GM21526 (cell line): ENCODE data around the gene CD3G.
"Not testable (repeated sequence)": the region's sequence is repeated elsewhere in the genome, so short reads cannot be mapped to it uniquely, and the experiment has no call there.

Experiments
- ATAC-seq: cut with Tn5 transposase; IDR thresholded peaks from one replicate; pipeline ENCODE4 v1.9.1; 2021; ENCODE audit warnings: moderate library complexity; ENCODE audit not compliant: unreplicated experiment, low FRiP score

CD3G gene

GRCh38 chr11:118374729-118375128, 30.6 kb downstream of the CD3G start:
- ATAC-seq, result no peak

GRCh38 chr11:118375978-118376377, 31.8 kb downstream of the CD3G start:
- no peak for ATAC-seq

- ATAC-seq, result no peak
These were observed 35.4 kb downstream of the CD3G start for GRCh38 chr11:118379497-118379896.

GRCh38 chr11:118380571-118380970, 36.4 kb downstream of the CD3G start:
- ATAC-seq, result no peak

- no peak for ATAC-seq
These were observed 38.8 kb downstream of the CD3G start for GRCh38 chr11:118382954-118383353.

GRCh38 chr11:118383657-118384056, 39.5 kb downstream of the CD3G start:
- no peak for ATAC-seq

GRCh38 chr11:118396097-118396501, 52.0 kb downstream of the CD3G start:
- no peak for ATAC-seq

GRCh38 chr11:118397448-118397847, 53.3 kb downstream of the CD3G start:
- ATAC-seq, result no peak

- peak; percentile 54 for ATAC-seq
These were observed 54.8 kb downstream of the CD3G start for GRCh38 chr11:118398791-118399559.

- ATAC-seq, result no peak
These were observed 57.2 kb downstream of the CD3G start, which contains the start of gene ATP5MG for GRCh38 chr11:118401151-118401879. TSS of gene ATP5MG (plus strand) at chr11:118401606. CDS start at chr11:118401666, 60 bp downstream.

- no peak for ATAC-seq
These were observed 57.9 kb downstream of the CD3G start for GRCh38 chr11:118401880-118402590.

- not testable (repeated sequence) for ATAC-seq
These were observed 58.5 kb downstream of the CD3G start for GRCh38 chr11:118402594-118402993.
